Measurements from ENCODE around the gene MLLT3.

- TF ChIP-seq CTCF (IDR thresholded peaks at IDR 0.05; ENCODE audit: insufficient read depth, low read depth, low read length) (no peak), EZH2 (IDR thresholded peaks at IDR 0.05; ENCODE audit: insufficient read depth, low read length) (no peak)
These were observed 18.6 kb downstream of the MLLT3 start for GRCh38 chr9:20603524-20604268.
